ENCODE results near the gene CARHSP1. TPM values are rescaled to one million over a fixed set of nuclear protein-coding genes. Genes with fewer than 3 reads are reported as not detected.
A peak's percentile ranks its signal among the peaks of the same experiment; 100 is the strongest.

The CARHSP1 gene
- polyA plus RNA-seq, 2 of the 4 experiments (the other 2 are of a cell fraction): 53.9 to 172 TPM

GRCh38 chr16:8869212-8869987, 594 bp upstream of the CARHSP1 start:
- ChIA-PET POLR2A (interaction anchor here (0.6 to 2.7 kb wide), 16 partner anchors 9 to 258 kb away, joined by 3 to 24 read pairs (median 6); partner anchors contain the start of genes HAPSTR1 and LITAFD), CTCF (interaction anchor here (0.6 to 7.9 kb wide), 6 partner anchors 9 to 209 kb away, joined by 3 to 84 read pairs (median 4); partner anchors contain the start of gene LITAFD)
- no peak for DNase-seq (ENCODE audit: low read depth in 1 of 2, low spot score in 1 of 2)
- Histone ChIP-seq H3K4me2 (peak overlapping the region; percentile 98), H3K4me3 (peak overlapping the region; percentile 60), H3K4me1 (peaks cover 61% of the 10 kb centered on the region), H3K27ac (peak overlapping the region; percentile 82 to 87), H3K9me3 (no peaks in the 10 kb centered on the region)
- peak; percentile 18; the same call in 1 of the 2 replicates for TF ChIP-seq MAX (IDR thresholded peaks at IDR 0.05)
- no peak for TF ChIP-seq POLR2AphosphoS2 (conservative IDR thresholded peaks at IDR 0.05; ENCODE audit: low read length)
- TF ChIP-seq E2F6 (IDR thresholded peaks at IDR 0.05; ENCODE audit: borderline replicate concordance, low read depth): no peak
- TF ChIP-seq HEYL (CRISPR knock-in tag; IDR thresholded peaks at IDR 0.05): no peak
- TF ChIP-seq ZSCAN20 (CRISPR knock-in tag; IDR thresholded peaks at IDR 0.05): no peak
- peak; percentile 8 to 32; a peak in 3 of 6 replicates for ATAC-seq
- 52% methylated on average over 32 of the region's 37 CpGs for WGBS (ENCODE audit: missing lambda C conversion rate)
- no peak for FAIRE-seq

- ChIA-PET CTCF (interaction anchor here (1.4 to 7.9 kb wide), 3 partner anchors 8 to 14 kb away, joined by 4 to 84 read pairs (median 5); partner anchors contain the start of gene LITAFD), POLR2A (interaction anchor here (0.6 to 2.7 kb wide), 5 partner anchors 11 to 1441 kb away, joined by 3 to 24 read pairs (median 6); no protein-coding TSS in a partner anchor)
- ATAC-seq (no peak), FAIRE-seq (no peak), DNase-seq (ENCODE audit: low read depth in 1 of 2, low spot score in 1 of 2) (no peak)
- 0% methylated on average over 12 of the region's 16 CpGs for WGBS (ENCODE audit: missing lambda C conversion rate)
- H3K4me3 ChIP-seq: peak overlapping the region; percentile 60
- peaks cover 75% of the 10 kb centered on the region for H3K4me1 ChIP-seq
- H3K27ac ChIP-seq: peak overlapping the region; percentile 91 to 94
- H3K4me2 ChIP-seq: peak overlapping the region; percentile 98
- TF ChIP-seq RAD21 (conservative IDR thresholded peaks at IDR 0.05 in 1 of 2, IDR thresholded peaks at IDR 0.05 in 1 of 2): no peak
- TF ChIP-seq POLR2A (IDR thresholded peaks at IDR 0.05; ENCODE audit: low read length): no peak
- TF ChIP-seq ATOH8 (CRISPR knock-in tag; IDR thresholded peaks at IDR 0.05; ENCODE audit: low read depth): no peak
- TF ChIP-seq ZFP36 (IDR thresholded peaks at IDR 0.05; ENCODE audit: borderline replicate concordance, partially characterized antibody): no peak
- TF ChIP-seq CHD4 (IDR thresholded peaks at IDR 0.05; ENCODE audit: borderline replicate concordance): no peak
- TF ChIP-seq CHD2 (IDR thresholded peaks at IDR 0.05; ENCODE audit: low read length, partially characterized antibody): no peak
- no peak for TF ChIP-seq CBX2 (IDR thresholded peaks at IDR 0.05; ENCODE audit: borderline replicate concordance, low read depth)
- no peak for TF ChIP-seq HEYL (CRISPR knock-in tag; IDR thresholded peaks at IDR 0.05)
- TF ChIP-seq KDM5A (IDR thresholded peaks at IDR 0.05): no peak
- no peak for TF ChIP-seq HES2 (IDR thresholded peaks at IDR 0.05)
- no peak for TF ChIP-seq GATA3 (IDR thresholded peaks at IDR 0.05; ENCODE audit: borderline replicate concordance)
- TF ChIP-seq FOXS1 (CRISPR knock-in tag; IDR thresholded peaks at IDR 0.05): no peak
- no peak for TF ChIP-seq PBX3 (IDR thresholded peaks at IDR 0.05)
- TF ChIP-seq NPAS2 (CRISPR knock-in tag; IDR thresholded peaks at IDR 0.05; ENCODE audit: borderline replicate concordance): no peak
- TF ChIP-seq REST (IDR thresholded peaks at IDR 0.05): no peak
- TF ChIP-seq RFX5 (IDR thresholded peaks at IDR 0.05): no peak
- no peak for TF ChIP-seq HOXB13 (CRISPR knock-in tag; IDR thresholded peaks at IDR 0.05; ENCODE audit: low read depth)
- TF ChIP-seq RARB (CRISPR knock-in tag; IDR thresholded peaks at IDR 0.05): no peak
- no peak for TF ChIP-seq PHF8 (IDR thresholded peaks at IDR 0.05; ENCODE audit: borderline replicate concordance, low read depth)
- no peak for TF ChIP-seq USF2 (IDR thresholded peaks at IDR 0.05)
- H3K9me3 ChIP-seq: no peaks in the 10 kb centered on the region
Measured at GRCh38 chr16:8867932-8868415, 832 bp downstream of the CARHSP1 start.
